GM12875 (cell line): Measurements from ENCODE around the gene CLRN1.

Experiments used
- H3K4me3 ChIP-seq: one replicate; pipeline ENCODE4 v1.5.1; 2011; ENCODE audit warnings: low read depth, low read length, control low read depth
- TF ChIP-seq, protein P1 (sequence below): IDR thresholded peaks from 2 replicates; pipeline ENCODE4 v1.5.1; 2011; ENCODE audit warnings: low read depth, mild to moderate bottlenecking, control low read depth, inconsistent platforms, low read length, moderate library complexity, borderline replicate concordance; ENCODE audit not compliant: insufficient read depth

Gene CLRN1

DNA sequence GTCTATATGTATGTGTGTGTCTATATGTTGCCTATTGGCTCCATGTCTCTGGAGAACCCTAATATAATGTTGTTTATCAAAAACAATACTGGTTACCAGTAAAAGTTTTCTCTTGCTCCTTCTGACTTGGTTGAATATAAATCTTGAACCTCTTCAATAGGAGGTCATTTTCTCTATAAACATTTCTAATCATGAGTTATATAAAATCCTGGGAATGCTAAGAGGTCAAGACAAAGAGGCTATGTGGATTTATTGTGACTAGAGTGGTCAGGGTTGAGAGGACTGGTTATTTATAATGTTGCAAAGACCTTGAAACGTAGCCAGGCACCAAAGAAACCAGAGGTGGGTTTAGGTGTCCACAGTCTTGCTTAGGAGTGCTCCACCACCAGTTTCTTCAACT, 66.1 kb downstream of the CLRN1 start:
- TF ChIP-seq, protein P1, sequence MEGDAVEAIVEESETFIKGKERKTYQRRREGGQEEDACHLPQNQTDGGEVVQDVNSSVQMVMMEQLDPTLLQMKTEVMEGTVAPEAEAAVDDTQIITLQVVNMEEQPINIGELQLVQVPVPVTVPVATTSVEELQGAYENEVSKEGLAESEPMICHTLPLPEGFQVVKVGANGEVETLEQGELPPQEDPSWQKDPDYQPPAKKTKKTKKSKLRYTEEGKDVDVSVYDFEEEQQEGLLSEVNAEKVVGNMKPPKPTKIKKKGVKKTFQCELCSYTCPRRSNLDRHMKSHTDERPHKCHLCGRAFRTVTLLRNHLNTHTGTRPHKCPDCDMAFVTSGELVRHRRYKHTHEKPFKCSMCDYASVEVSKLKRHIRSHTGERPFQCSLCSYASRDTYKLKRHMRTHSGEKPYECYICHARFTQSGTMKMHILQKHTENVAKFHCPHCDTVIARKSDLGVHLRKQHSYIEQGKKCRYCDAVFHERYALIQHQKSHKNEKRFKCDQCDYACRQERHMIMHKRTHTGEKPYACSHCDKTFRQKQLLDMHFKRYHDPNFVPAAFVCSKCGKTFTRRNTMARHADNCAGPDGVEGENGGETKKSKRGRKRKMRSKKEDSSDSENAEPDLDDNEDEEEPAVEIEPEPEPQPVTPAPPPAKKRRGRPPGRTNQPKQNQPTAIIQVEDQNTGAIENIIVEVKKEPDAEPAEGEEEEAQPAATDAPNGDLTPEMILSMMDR: no peak
- H3K4me3 ChIP-seq: no peak overlapping the region

DNA sequence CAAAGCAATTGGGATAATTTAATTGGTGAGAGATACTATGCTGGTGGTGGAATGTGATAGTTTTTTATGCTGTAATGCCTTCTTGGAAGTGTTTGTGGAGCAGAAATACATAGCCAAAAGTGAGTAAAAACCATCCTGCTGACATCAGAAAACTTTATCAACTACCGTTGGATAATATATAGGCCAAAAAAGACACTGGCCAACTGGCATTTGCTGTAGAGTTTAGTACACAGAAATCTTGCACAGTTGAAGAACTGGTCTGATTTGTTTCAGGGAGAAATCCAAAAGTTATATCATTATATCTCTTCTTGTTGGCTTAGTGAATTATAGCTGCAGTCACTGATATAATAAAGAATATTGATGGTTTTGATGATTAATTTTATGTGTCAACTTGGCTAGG, 66.8 kb downstream of the CLRN1 start:
- TF ChIP-seq, protein P1: no peak
- no peak overlapping the region for H3K4me3 ChIP-seq

GRCh38 chr3:150905339-150905738, 67.2 kb downstream of the CLRN1 start, which contains the start of gene MINDY4B:
Gene MINDY4B, minus strand, starts transcription at chr3:150905439. Its CDS starts 0 bp downstream, at chr3:150905439.
- H3K4me3 ChIP-seq: no peak within 1 kb of the TSS
- TF ChIP-seq, protein P1: no peak

DNA sequence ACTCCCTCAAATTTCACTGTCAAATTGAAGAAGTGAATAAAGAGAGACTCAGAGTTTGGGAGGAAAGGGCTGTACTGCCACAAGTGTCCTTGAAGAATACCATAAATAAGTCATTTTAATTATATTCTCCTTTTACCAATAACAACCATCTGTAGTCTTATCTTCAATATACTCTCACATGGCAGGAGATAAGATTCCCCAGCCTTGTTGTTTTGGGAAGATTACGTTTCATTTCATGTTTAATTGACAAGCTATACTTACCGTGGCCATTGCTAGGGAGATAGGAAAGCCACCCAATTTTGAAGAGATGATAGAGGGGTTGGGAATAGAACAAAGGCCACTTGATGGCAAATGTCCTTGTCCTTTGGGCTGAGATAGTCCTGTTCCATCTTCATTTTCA, 69.5 kb downstream of the CLRN1 start:
- H3K4me3 ChIP-seq: no peak overlapping the region
- TF ChIP-seq, protein P1: no peak

GRCh38 chr3:150901793-150902192, 70.7 kb downstream of the CLRN1 start:
- TF ChIP-seq, protein P1: no peak
- H3K4me3 ChIP-seq: no peak overlapping the region

GRCh38 chr3:150899141-150899540, 73.4 kb downstream of the CLRN1 start:
- TF ChIP-seq, protein P1: no peak
- H3K4me3 ChIP-seq: no peak overlapping the region

- TF ChIP-seq, protein P1: no peak
- H3K4me3 ChIP-seq: no peak overlapping the region
Observed at GRCh38 chr3:150898046-150898754, 74.3 kb downstream of the CLRN1 start.
